Natural killer cell (primary cell): ENCODE results near the gene SYVN1. TPM values are rescaled to one million over a fixed set of nuclear protein-coding genes. Genes with fewer than 3 reads are reported as not detected.
A peak's percentile ranks its signal among the peaks of the same experiment; 100 is the strongest.

Experiments
- ATAC-seq, 3 donors: fragments of 150-1000 bp in 2 of 3; fragments of 200-7000 bp in 1 of 3; cut with Tn5 transposase; 1 replicate in 1 of 3; 2 replicates in 2 of 3; pipeline ENCODE4 v1.10.0; 2021; ENCODE audit warnings: mild to moderate bottlenecking in 2 of 3, moderate library complexity in 2 of 3
- DNase-seq, 2 donors: peaks; one replicate each; pipeline versions ENCODE4 v3.0.0 to v3.0.0-alpha.2; 2013 to 2021; ENCODE audit warnings: mixed read lengths in 1 of 2
- H3K27ac ChIP-seq: one replicate; pipeline ENCODE4 v1.5.1; 2013; ENCODE audit warnings: mild to moderate bottlenecking, low read length
- H3K27me3 ChIP-seq: one replicate; pipeline ENCODE4 v1.6.1; 2013; ENCODE audit warnings: low read length; ENCODE audit not compliant: control insufficient read depth, insufficient read depth
- H3K36me3 ChIP-seq: one replicate; pipeline ENCODE4 v1.6.1; 2013; ENCODE audit warnings: low read length; ENCODE audit not compliant: control insufficient read depth, insufficient read depth
- H3K4me1 ChIP-seq: one replicate; pipeline ENCODE4 v1.6.1; 2013; ENCODE audit warnings: low read length; ENCODE audit not compliant: control insufficient read depth, insufficient read depth
- H3K4me3 ChIP-seq: one replicate; pipeline ENCODE4 v1.5.1; 2013; ENCODE audit warnings: low read length
- H3K9me3 ChIP-seq: one replicate; pipeline ENCODE4 v1.6.1; 2013; ENCODE audit warnings: low read length; ENCODE audit not compliant: control insufficient read depth, insufficient read depth
- H3K27ac Mint-ChIP-seq, 2 donors: one replicate each; pipeline ENCODE4 v1.8.0; 2022; ENCODE audit warnings: mild to moderate bottlenecking in 2 of 2, mixed read lengths in 2 of 2, moderate library complexity in 1 of 2
- H3K27me3 Mint-ChIP-seq, 2 donors: one replicate each; pipeline ENCODE4 v1.8.0; 2022; ENCODE audit warnings: low read depth in 2 of 2, mixed read lengths in 2 of 2
- H3K36me3 Mint-ChIP-seq: one replicate; pipeline ENCODE4 v1.8.0; 2022; ENCODE audit warnings: mixed read lengths
- H3K4me1 Mint-ChIP-seq, 2 donors: one replicate each; pipeline ENCODE4 v1.8.0; 2022; ENCODE audit warnings: mixed read lengths in 2 of 2
- H3K4me3 Mint-ChIP-seq: one replicate; pipeline ENCODE4 v1.8.0; 2022; ENCODE audit warnings: mild to moderate bottlenecking, moderate library complexity, mixed read lengths
- H3K9me3 Mint-ChIP-seq, 2 donors: one replicate each; pipeline ENCODE4 v1.8.0; 2022; ENCODE audit warnings: mixed read lengths in 2 of 2
- WGBS: methylation state at CpG from one replicate; pipeline ENCODE4 v1.1.7; 2013; ENCODE audit warnings: missing lambda C conversion rate; ENCODE audit not compliant: insufficient coverage; 5-methylcytosine and 5-hydroxymethylcytosine counted together
- intact Hi-C: fragments of 100-400 bp; cut with micrococcal nuclease; formaldehyde crosslinking; loops from one replicate; pipeline ENCODE4 v1.14.2; 2022
- total RNA-seq, 4 donors: library from RNA; stranded (reverse); fragments of 120-200 nt in 1 of 4; gene quantifications; one replicate each; pipeline versions ENCODE4 v1.2.3 to v1.2.4, GENCODE V29; 2013 to 2022
- TF ChIP-seq, protein P1 (sequence below): fragments of 200-600 bp; IDR thresholded peaks from one replicate; pipeline ENCODE4 v1.8.0; 2022; ENCODE audit warnings: antibody characterized with exemption

The SYVN1 gene
- total RNA-seq, 3 donors from 2014 or later (not counting 1 experiment from before 2014, with no cell fraction given), result 72.9 to 109 (median 90.2) TPM

DNA sequence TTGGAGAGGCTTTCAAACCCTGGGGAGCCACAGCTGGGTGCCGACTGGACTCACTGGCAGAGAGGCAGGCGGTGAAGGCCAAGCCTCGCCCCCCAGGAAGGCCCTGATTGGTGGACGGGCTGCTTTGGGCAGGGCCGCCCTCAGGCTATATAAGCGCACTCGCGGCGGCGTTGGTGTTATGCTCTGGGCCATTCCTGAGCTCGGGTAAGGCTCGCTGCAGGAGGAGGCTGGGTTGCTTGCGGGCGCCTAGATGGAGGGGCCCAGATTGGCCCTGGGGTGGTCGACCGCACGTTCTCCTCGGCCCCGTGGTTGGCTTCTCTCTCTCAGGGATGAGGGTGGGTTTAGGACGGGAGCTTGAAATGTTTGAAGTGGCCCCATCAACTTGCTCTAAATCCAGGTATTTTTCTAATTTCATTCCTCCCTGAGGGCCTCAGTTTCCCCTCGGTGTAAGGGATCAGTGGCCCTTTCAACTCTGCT lies 35.8 kb upstream of the SYVN1 start, which contains the start of gene SPDYC:
Gene SPDYC, plus strand, starts transcription at position 176 of the 477 bp plus-strand sequence. CDS start 1,125 bp downstream, outside the sequence.
- Mint-ChIP-seq H3K9me3 (no peaks in the 10 kb centered on the region), H3K4me3 (peak within 1 kb of the TSS; percentile 83), H3K4me1 (peaks cover 11 to 15% of the 10 kb centered on the region in 2 donors), H3K27me3 (no peaks in the 10 kb centered on the region), H3K36me3 (no peaks in the 10 kb centered on the region), H3K27ac (peak within 1 kb of the TSS; percentile 97 to 98)
- Histone ChIP-seq H3K27ac (peak within 1 kb of the TSS; percentile 95), H3K4me3 (no peak within 1 kb of the TSS), H3K9me3 (no peaks in the 10 kb centered on the region), H3K36me3 (no peaks in the 10 kb centered on the region), H3K27me3 (no peaks in the 10 kb centered on the region), H3K4me1 (peaks cover 16% of the 10 kb centered on the region)
- intact Hi-C loops, result no loop called here
- 98% methylated on average over 19 of the region's 21 CpGs for WGBS
- DNase-seq, result no peak
- ATAC-seq, result no peak
- TF ChIP-seq, protein P1, sequence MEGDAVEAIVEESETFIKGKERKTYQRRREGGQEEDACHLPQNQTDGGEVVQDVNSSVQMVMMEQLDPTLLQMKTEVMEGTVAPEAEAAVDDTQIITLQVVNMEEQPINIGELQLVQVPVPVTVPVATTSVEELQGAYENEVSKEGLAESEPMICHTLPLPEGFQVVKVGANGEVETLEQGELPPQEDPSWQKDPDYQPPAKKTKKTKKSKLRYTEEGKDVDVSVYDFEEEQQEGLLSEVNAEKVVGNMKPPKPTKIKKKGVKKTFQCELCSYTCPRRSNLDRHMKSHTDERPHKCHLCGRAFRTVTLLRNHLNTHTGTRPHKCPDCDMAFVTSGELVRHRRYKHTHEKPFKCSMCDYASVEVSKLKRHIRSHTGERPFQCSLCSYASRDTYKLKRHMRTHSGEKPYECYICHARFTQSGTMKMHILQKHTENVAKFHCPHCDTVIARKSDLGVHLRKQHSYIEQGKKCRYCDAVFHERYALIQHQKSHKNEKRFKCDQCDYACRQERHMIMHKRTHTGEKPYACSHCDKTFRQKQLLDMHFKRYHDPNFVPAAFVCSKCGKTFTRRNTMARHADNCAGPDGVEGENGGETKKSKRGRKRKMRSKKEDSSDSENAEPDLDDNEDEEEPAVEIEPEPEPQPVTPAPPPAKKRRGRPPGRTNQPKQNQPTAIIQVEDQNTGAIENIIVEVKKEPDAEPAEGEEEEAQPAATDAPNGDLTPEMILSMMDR, result no peak

DNA sequence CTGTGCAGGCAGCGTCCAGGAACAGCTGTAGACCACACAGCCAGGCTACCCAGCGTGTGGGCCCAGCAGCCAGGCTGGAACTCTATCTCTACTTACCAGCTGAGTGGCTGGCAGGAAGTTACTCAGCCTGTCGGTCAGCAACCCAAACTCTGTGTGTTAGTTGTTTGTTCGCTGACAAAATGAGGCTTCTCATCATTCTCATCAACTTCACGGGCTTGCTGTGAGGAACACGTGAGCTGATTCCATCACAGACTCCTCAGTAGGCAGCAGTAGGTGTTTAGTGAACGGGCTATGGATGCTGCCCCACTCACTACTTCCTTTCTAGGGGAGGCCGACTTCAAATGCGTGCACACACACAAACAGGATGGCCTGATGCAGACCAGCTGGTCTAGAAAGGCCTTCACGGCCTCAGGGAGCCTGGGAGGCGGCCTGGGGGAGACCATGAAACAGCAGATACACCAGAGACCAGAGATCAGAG lies 34.9 kb upstream of the SYVN1 start:
- Mint-ChIP-seq H3K4me3 (peak overlapping the region; percentile 83), H3K9me3 (no peaks in the 10 kb centered on the region), H3K27ac (peak overlapping the region; percentile 97 to 98), H3K27me3 (no peaks in the 10 kb centered on the region), H3K36me3 (no peaks in the 10 kb centered on the region), H3K4me1 (peaks cover 11 to 15% of the 10 kb centered on the region in 2 donors)
- no peaks in the 10 kb centered on the region for H3K27me3 ChIP-seq
- DNase-seq (no peak), ATAC-seq (peak; percentile 84 to 91 (median 87))
- no peaks in the 10 kb centered on the region for H3K36me3 ChIP-seq
- WGBS, result 40% methylated on average over 6 of the region's 11 CpGs
- H3K4me3 ChIP-seq, result no peak overlapping the region
- intact Hi-C loops, result no loop called here
- no peaks in the 10 kb centered on the region for H3K9me3 ChIP-seq
- peak overlapping the region; percentile 95 for H3K27ac ChIP-seq
- TF ChIP-seq, protein P1, result no peak
- peaks cover 16% of the 10 kb centered on the region for H3K4me1 ChIP-seq

DNA sequence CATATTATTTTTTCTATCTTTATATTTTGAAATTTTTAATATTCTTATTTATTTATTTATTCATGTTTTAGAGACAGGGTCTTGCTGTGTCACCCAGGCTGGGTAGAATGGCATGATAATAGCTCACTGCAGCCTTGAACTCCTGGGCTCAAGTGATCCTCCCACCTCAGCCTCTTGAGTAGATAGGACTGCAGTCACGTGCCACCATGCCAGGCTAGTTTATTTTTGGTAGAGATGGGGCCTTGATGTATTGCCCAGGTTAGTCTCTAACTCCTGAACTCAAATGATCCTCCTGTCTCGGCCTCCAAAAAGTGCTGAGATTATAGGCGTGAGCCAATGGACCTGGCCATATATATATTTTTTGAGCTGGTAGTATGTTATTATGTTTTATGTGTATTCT lies 33.3 kb upstream of the SYVN1 start:
- Histone ChIP-seq H3K9me3 (no peaks in the 10 kb centered on the region), H3K4me1 (peaks cover 16% of the 10 kb centered on the region), H3K27me3 (no peaks in the 10 kb centered on the region), H3K27ac (no peak overlapping the region), H3K4me3 (no peak overlapping the region), H3K36me3 (no peaks in the 10 kb centered on the region)
- ATAC-seq (no peak), DNase-seq (no peak)
- H3K4me3 Mint-ChIP-seq, result no peak overlapping the region
- no CpG with 5 or more reads among the region's 3 CpGs for WGBS
- peaks cover 11 to 15% of the 10 kb centered on the region in 2 donors for H3K4me1 Mint-ChIP-seq
- no peak overlapping the region for H3K27ac Mint-ChIP-seq
- TF ChIP-seq, protein P1, result no peak
- H3K27me3 Mint-ChIP-seq, result no peaks in the 10 kb centered on the region
- no peaks in the 10 kb centered on the region for H3K9me3 Mint-ChIP-seq
- H3K36me3 Mint-ChIP-seq, result no peaks in the 10 kb centered on the region
- intact Hi-C loops, result no loop called here

DNA sequence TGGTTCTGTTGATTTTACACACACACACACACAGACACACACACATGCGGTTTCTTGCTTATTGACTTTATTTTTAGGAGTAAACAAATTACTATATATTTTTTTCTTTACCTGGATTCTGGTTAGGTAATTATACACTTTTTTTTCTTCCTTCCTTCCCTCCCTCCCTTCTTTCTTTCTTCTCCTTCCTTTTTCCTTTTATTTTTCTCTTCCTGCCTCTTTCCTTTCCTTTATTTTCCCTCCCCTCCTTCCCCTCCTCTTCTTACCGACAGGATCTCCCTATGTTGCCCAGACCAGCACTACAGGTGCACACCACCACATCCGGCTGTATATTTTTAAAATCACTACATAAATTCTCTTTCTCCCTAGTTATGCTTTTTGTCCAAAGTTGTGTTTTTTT lies 32.6 kb upstream of the SYVN1 start:
- TF ChIP-seq, protein P1, result no peak
- H3K4me1 ChIP-seq, result peaks cover 16% of the 10 kb centered on the region
- H3K4me3 ChIP-seq, result no peak overlapping the region
- Mint-ChIP-seq H3K27me3 (no peaks in the 10 kb centered on the region), H3K4me3 (no peak overlapping the region), H3K36me3 (no peaks in the 10 kb centered on the region), H3K9me3 (no peaks in the 10 kb centered on the region), H3K4me1 (peaks cover 11 to 15% of the 10 kb centered on the region in 2 donors), H3K27ac (no peak overlapping the region)
- WGBS, result 94% methylated on average over 1 of the region's 3 CpGs
- DNase-seq (no peak), ATAC-seq (no peak)
- H3K36me3 ChIP-seq, result no peaks in the 10 kb centered on the region
- H3K27me3 ChIP-seq, result no peaks in the 10 kb centered on the region
- no peaks in the 10 kb centered on the region for H3K9me3 ChIP-seq
- H3K27ac ChIP-seq, result no peak overlapping the region
- intact Hi-C loops, result no loop called here
